ENCODE results near the gene OCIAD1.
"Not testable (repeated sequence)": the region's sequence is repeated elsewhere in the genome, so short reads cannot be mapped to it uniquely, and the experiment has no call there.

OCIAD1 gene

DNA sequence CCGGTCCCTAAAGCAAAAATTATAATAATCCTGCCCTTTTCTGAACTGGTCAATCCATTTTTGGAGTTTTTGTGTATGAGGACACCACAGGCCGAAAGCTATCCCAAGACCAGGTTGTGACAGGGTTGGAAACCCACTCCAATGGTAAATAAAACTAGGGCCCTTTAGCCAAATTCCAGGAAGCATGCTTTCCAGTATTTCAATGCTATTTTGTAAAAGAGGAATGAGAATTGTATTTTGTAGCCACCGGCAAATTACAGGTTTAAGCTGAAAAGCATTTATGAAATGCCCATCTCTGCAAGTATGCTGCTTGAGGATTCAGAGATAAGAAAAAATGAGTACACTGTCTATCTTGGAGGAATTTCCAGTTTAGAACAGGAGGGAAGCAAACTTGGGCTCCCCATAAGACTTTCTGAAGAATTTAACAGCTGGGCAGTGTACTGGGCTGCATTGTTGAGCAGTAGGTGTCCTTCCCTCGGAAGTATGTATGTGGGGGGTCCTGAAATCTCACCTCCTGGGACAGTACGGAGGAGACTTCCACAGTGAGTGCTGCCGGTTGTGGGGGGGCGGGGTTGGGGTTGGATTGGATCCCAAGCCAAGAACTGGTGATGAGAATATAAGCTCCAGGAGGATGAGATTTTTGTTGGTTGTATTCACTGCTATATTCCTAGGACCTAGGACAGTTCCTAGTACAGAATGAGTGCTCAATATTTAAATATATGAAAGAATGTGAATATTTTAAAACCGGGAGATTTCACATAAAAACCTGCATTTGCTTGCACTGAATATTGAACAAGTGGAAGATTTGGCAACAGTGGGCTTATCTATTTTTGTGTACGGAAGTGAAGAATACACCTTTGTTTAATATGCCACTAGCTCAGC, 48.9 kb downstream of the OCIAD1 start:
- H3K9ac ChIP-seq: no peak overlapping the region
- H3K79me2 ChIP-seq: no peaks in the 10 kb centered on the region
- no peaks in the 10 kb centered on the region for H3K4me1 ChIP-seq
- no peaks in the 10 kb centered on the region for H3K9me3 ChIP-seq (ENCODE audit: control insufficient read depth, low read length)
- H3K4me3 ChIP-seq (ENCODE audit: low read depth, low read length): no peak overlapping the region
- no peaks in the 10 kb centered on the region for H3K27me3 ChIP-seq (ENCODE audit: control insufficient read depth, insufficient read depth, low read length)
- H3K4me2 ChIP-seq (ENCODE audit: low read length): no peak overlapping the region
- no peak overlapping the region for H3K27ac ChIP-seq
- TF ChIP-seq CTCF (IDR thresholded peaks at IDR 0.05): no peak
- no peaks in the 10 kb centered on the region for H3K36me3 ChIP-seq (ENCODE audit: control insufficient read depth, insufficient read depth, low read length)
- no peak overlapping the region for H2AFZ ChIP-seq

- H3K36me3 ChIP-seq (ENCODE audit: control insufficient read depth, insufficient read depth, low read length); H3K79me2 ChIP-seq; H3K4me2 ChIP-seq (ENCODE audit: low read length); H2AFZ ChIP-seq; H3K9ac ChIP-seq; H3K27ac ChIP-seq; H3K27me3 ChIP-seq (ENCODE audit: control insufficient read depth, insufficient read depth, low read length); H3K4me3 ChIP-seq (ENCODE audit: low read depth, low read length); H3K9me3 ChIP-seq (ENCODE audit: control insufficient read depth, low read length); H3K4me1 ChIP-seq: not testable (repeated sequence)
Observed at GRCh38 chr4:48881646-48882045, 50.8 kb downstream of the OCIAD1 start.

- not testable (repeated sequence) for H3K9ac ChIP-seq; H3K4me1 ChIP-seq; H3K9me3 ChIP-seq (ENCODE audit: control insufficient read depth, low read length); H3K79me2 ChIP-seq; H3K27ac ChIP-seq; H3K36me3 ChIP-seq (ENCODE audit: control insufficient read depth, insufficient read depth, low read length); H3K4me3 ChIP-seq (ENCODE audit: low read depth, low read length); H3K4me2 ChIP-seq (ENCODE audit: low read length); H3K27me3 ChIP-seq (ENCODE audit: control insufficient read depth, insufficient read depth, low read length); H2AFZ ChIP-seq
Observed at GRCh38 chr4:48889750-48890149, 58.9 kb downstream of the OCIAD1 start.

DNA sequence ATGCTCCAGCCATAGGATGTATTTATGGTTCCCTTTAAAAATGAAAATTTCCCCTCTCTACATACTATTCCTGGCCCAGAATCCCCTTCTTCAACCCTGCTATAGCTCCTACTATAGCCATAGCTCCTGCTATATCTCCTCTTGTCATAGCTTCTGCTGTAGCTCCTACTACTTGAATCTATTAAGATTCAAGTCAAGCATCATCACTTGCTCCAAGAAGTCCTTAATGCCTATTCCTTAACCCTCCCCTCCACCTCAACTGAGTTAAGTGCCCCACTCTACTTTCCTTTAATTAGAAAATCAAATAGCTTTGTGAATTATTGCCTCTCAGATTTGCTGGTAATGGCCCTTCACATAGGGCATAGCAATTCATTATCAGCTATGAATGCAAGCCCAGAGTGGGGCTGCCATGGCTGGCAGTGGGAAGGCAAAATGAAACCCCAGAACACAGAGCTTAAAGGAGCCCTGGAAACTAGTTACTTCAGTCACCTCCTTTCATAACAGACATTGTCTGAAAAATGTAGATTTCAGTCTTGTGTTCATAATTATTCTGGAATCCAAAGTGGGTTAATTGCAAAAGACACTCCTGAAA, 60.2 kb downstream of the OCIAD1 start:
- Histone ChIP-seq H3K9ac (no peak overlapping the region), H3K9me3 (ENCODE audit: control insufficient read depth, low read length) (no peaks in the 10 kb centered on the region), H3K27me3 (ENCODE audit: control insufficient read depth, insufficient read depth, low read length) (no peaks in the 10 kb centered on the region), H3K4me3 (ENCODE audit: low read depth, low read length) (no peak overlapping the region), H3K27ac (no peak overlapping the region), H3K4me1 (no peaks in the 10 kb centered on the region), H2AFZ (no peak overlapping the region), H3K36me3 (ENCODE audit: control insufficient read depth, insufficient read depth, low read length) (no peaks in the 10 kb centered on the region), H3K79me2 (no peaks in the 10 kb centered on the region), H3K4me2 (ENCODE audit: low read length) (no peak overlapping the region)
- TF ChIP-seq CTCF (IDR thresholded peaks at IDR 0.05): no peak

- no peak overlapping the region for H3K4me3 ChIP-seq (ENCODE audit: low read depth, low read length)
- H3K27me3 ChIP-seq (ENCODE audit: control insufficient read depth, insufficient read depth, low read length): no peaks in the 10 kb centered on the region
- peaks cover 3% of the 10 kb centered on the region for H3K4me1 ChIP-seq
- no peak overlapping the region for H3K4me2 ChIP-seq (ENCODE audit: low read length)
- H3K36me3 ChIP-seq (ENCODE audit: control insufficient read depth, insufficient read depth, low read length): no peaks in the 10 kb centered on the region
- H2AFZ ChIP-seq: no peak overlapping the region
- H3K27ac ChIP-seq: no peak overlapping the region
- no peaks in the 10 kb centered on the region for H3K79me2 ChIP-seq
- no peaks in the 10 kb centered on the region for H3K9me3 ChIP-seq (ENCODE audit: control insufficient read depth, low read length)
- H3K9ac ChIP-seq: no peak overlapping the region
- TF ChIP-seq CTCF (IDR thresholded peaks at IDR 0.05): no peak
Observed at GRCh38 chr4:48896845-48897244, 66.0 kb downstream of the OCIAD1 start.

All from parathyroid adenoma (tissue), 2 donors.